Measurements from ENCODE around the gene EPS8.

DNA sequence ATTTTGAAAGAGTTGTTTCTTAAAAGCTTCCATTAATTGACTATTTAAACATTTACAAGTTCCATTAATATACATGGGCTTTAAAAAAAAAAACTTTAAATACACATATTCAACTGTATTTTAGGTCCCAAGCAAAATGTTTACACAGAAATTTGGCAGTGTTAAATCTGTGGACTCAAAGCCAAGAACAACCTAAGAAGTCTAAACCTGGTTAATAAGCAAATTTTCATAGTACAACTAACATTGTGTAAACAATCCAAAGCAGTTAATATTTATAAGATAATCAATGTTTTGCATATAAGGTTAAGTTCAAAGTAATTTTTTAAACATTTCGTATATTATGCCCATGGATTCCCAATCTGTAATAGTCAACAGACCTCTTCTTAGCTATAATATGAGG, 77.0 kb downstream of the EPS8 start:
- TF ChIP-seq, protein P1, sequence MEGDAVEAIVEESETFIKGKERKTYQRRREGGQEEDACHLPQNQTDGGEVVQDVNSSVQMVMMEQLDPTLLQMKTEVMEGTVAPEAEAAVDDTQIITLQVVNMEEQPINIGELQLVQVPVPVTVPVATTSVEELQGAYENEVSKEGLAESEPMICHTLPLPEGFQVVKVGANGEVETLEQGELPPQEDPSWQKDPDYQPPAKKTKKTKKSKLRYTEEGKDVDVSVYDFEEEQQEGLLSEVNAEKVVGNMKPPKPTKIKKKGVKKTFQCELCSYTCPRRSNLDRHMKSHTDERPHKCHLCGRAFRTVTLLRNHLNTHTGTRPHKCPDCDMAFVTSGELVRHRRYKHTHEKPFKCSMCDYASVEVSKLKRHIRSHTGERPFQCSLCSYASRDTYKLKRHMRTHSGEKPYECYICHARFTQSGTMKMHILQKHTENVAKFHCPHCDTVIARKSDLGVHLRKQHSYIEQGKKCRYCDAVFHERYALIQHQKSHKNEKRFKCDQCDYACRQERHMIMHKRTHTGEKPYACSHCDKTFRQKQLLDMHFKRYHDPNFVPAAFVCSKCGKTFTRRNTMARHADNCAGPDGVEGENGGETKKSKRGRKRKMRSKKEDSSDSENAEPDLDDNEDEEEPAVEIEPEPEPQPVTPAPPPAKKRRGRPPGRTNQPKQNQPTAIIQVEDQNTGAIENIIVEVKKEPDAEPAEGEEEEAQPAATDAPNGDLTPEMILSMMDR (IDR thresholded peaks at IDR 0.05), result no peak
- no peak for TF ChIP-seq ZFX (IDR thresholded peaks at IDR 0.05; ENCODE audit: borderline replicate concordance)

All from 22Rv1 (cell line).